ENCODE data around the gene DPM3.

DNA sequence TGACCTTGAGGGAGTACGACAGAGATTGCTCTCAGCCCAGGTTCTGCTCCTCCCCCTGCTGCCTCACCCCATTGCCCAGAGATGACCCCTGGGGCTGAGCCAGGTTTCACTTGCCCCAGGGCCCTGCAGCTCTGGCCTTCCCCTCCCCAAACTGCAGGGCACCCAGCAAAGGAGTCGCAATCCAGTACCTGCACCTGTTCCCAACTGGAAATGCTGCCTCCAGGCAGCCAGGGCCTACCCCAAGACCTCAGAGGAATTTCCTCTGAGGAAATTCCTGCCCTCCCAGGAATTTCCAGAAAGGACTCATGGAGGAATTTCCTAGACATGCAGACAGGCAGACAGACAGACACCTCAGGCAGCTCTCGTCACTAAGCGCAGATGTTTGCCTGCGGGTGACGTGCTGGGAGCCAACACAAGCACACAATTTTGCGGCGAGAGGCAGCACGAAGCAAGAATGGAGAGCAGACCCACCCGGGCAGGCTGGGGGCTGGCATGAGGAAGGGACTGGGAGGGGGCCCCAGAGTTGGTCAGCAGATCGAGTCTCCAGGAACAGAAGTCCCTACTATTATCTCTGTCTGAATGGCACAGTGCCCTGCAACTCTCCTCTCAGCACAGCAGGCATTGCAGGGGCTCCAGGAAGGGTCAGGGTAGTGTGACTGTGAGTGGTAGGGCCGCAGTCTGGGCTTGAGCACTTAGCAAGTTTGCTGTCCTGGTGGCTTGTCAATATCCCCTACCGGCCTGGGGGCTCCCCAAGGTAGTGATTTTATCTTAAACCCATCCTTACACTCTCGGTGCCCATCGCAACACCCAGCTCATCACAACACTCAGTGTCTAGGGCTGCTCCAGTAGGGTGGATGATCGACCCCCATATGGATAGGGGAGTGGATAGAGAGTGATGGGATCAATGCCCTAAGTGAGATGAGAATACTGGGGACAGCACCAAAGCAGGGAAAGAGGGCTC is 15.5 kb downstream of the DPM3 start:
- TF ChIP-seq POLR2A (IDR thresholded peaks at IDR 0.05; ENCODE audit: low read depth) (no peak), CTCF (IDR thresholded peaks at IDR 0.05) (no peak), POLR2AphosphoS5 (IDR thresholded peaks at IDR 0.05) (no peak)

Measured in esophagus muscularis mucosa (tissue), 3 donors.